Raji (cell line): Measurements from ENCODE around the gene CHCHD3.

Experiments
- POLR2A ChIP-seq: IDR thresholded peaks from 2 replicates; pipeline ENCODE4 v1.6.1; 2011; ENCODE audit warnings: low read depth, low read length, control low read depth; ENCODE audit not compliant: insufficient read depth

The CHCHD3 gene

DNA sequence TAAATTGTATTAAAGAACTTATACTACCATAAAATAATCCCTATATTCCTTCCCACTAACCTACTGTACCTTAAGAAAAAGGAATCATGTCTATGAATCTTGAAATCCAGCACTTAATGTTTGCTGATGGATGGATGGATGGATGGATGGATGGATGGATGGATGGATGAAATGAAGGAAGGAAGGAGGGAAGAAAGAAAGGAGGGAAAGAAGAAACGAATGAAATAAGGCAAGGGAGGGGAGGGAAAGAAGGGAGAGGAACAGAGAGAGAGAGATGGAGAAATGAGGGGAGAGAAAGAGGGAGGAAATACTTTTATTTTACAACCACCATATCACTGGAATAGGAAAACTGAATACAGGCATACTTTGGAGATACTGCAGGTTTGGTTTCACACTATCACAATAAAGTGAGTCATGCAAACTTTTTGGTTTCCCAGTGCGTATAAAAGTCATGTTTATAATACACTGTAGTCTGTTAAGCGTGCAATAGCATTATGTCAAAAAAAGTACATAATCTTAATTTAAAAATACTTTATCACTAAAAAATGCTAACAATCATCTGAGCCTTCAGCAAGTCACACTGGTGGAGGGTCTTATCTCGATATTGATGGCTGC is 219.8 kb downstream of the CHCHD3 start:
- TF ChIP-seq POLR2A: no peak

GRCh38 chr7:132861424-132861823 is 220.5 kb downstream of the CHCHD3 start:
- TF ChIP-seq POLR2A: no peak

DNA sequence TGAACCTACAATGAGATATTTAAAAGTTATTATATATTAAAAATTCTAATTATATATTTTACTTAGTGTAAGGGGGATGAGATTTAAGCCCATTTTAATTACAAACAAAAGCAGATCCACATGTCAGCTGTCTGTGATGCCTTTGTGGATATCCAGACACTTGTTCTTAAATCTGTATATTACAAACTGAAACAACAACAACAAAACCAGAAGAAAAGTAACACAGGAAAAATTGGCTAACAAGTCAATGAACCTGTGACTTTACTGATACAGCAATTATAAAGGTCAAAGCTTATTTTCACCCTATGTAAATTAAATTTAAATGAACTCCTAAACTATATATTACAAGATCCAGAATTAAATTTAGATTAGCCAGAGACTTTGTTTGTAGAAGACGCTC is 222.7 kb downstream of the CHCHD3 start:
- no peak for TF ChIP-seq POLR2A

GRCh38 chr7:132858760-132859159 is 223.1 kb downstream of the CHCHD3 start:
- no peak for TF ChIP-seq POLR2A

DNA sequence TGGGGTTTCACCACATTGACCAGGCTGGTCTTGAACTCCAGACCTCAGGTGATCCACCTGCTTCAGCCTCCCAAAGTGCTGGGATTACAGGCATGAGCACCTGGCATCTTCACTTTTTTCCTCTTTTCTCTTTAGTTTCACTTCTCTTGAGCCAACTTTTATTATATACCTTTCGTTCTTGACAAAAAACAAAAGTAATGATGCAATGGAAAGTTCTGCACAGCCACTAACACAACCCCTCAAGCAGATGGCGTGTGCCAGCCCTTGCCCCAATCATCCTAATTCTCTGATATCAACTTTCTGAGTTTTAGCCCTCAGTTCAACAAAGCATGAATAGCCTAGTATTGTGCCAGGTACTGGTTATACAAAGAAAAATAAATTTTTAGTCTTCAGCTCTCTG is 223.6 kb downstream of the CHCHD3 start:
- no peak for TF ChIP-seq POLR2A

DNA sequence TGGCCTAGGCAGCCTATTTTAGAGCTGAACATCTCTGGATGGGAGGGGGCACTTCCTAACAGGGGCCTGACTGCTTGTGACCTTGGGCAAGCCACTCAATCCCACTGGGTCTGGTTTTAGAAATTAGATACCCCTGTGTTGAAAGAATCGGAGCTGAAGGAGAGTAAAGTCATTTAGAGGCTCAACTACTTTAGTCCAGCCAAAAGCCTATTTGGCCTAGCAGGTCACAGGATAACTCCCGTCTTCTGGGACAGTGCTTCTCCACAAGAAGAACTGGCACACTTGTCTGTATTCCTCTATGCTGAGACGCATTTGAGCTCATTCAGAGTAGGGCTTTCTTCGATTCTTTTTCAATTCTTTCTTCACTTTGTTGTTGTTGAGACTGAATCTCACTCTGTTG is 224.2 kb downstream of the CHCHD3 start:
- TF ChIP-seq POLR2A: no peak

- no peak for TF ChIP-seq POLR2A
These were observed 224.9 kb downstream of the CHCHD3 start for GRCh38 chr7:132857031-132857430.

DNA sequence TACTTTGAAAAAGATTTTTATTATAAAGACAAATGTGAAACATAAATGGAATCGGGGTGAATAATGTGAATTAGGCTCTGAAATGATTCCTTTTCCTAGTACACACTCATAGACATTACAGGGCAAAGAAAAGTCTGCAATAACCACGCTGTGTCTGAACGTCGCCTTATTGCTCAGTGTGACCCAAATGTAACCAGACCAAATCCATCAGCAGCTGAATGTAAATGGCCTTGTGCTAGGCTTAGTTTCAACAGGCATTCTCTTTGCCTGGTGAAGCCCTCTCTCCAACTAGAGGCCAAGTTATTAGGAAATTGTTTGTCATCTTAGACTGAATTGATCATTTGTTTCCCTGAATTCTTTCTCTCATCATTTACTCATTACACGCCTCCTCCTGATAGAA is 225.5 kb downstream of the CHCHD3 start:
- TF ChIP-seq POLR2A: no peak

DNA sequence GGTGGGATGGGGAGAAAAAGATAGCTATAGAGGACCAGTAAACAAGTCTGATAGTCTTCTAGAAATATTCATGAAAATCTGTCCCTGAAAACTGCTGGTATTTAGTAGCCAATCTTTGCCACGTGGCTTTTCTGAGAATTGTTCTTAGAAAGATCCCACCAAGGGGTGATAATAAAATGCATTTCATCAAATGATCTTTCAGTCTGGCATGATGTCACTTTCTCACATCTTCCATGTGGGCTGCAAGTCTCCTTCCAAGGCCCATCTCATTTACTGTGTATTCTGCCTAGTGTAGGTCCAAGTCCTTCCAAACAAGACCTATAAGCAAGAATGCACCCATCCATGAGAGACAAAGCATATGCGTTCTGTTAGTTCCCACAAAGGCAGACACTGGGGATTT is 226.0 kb downstream of the CHCHD3 start:
- TF ChIP-seq POLR2A: no peak

- TF ChIP-seq POLR2A: no peak
These were observed 227.7 kb downstream of the CHCHD3 start for GRCh38 chr7:132854238-132854637.

DNA sequence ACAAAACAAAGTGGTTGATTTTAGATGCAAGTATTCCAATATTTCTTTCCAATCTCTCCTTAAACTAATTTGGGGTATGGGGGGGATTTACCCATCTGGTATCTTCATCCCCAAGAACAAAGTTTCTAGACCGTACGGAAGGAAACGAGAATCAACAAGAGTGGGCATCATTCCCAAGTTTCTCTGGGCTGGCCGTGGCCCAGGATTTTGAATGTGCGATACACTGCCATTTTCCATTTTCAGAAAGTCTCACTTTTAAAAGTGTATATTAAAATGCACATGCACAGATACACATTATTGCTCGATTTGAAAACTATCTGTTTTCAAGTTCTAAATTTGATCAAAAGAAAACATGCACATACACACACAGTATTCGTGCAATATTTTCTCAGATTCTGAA is 234.5 kb downstream of the CHCHD3 start:
- no peak for TF ChIP-seq POLR2A

GRCh38 chr7:132846086-132846485 is 235.8 kb downstream of the CHCHD3 start:
- no peak for TF ChIP-seq POLR2A

- TF ChIP-seq POLR2A: no peak
These were observed 239.4 kb downstream of the CHCHD3 start for GRCh38 chr7:132842478-132842877.

DNA sequence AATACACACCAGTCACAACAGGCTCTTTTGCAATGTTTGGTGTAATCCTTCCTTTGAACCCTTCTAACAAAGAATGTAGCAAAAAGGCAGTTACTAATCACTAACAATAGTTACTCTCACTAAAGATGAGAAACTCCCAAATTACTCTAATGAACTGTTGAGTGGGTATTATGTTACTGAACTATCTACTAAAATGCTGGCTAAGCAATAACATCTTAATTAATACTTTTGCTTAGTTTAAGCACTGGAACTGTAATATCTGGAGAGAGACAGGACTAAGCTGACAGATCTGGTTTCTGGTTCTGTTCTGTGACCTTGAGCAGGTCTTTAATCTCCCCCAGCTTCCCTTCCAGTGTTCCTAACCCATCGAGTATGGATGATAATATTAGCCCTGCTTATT is 241.7 kb downstream of the CHCHD3 start:
- no peak for TF ChIP-seq POLR2A

GRCh38 chr7:132838313-132838712 is 243.6 kb downstream of the CHCHD3 start:
- no peak for TF ChIP-seq POLR2A

GRCh38 chr7:132837529-132837928 is 244.4 kb downstream of the CHCHD3 start:
- TF ChIP-seq POLR2A: no peak

GRCh38 chr7:132836746-132837145 is 245.1 kb downstream of the CHCHD3 start:
- no peak for TF ChIP-seq POLR2A
